ENCODE measurements around the gene TNFSF15. TPM values are rescaled to one million over a fixed set of nuclear protein-coding genes. Genes with fewer than 3 reads are reported as not detected.

TNFSF15 gene
- total RNA-seq, 2 donors from 2014 or later = 1.7 to 9.0 TPM

DNA sequence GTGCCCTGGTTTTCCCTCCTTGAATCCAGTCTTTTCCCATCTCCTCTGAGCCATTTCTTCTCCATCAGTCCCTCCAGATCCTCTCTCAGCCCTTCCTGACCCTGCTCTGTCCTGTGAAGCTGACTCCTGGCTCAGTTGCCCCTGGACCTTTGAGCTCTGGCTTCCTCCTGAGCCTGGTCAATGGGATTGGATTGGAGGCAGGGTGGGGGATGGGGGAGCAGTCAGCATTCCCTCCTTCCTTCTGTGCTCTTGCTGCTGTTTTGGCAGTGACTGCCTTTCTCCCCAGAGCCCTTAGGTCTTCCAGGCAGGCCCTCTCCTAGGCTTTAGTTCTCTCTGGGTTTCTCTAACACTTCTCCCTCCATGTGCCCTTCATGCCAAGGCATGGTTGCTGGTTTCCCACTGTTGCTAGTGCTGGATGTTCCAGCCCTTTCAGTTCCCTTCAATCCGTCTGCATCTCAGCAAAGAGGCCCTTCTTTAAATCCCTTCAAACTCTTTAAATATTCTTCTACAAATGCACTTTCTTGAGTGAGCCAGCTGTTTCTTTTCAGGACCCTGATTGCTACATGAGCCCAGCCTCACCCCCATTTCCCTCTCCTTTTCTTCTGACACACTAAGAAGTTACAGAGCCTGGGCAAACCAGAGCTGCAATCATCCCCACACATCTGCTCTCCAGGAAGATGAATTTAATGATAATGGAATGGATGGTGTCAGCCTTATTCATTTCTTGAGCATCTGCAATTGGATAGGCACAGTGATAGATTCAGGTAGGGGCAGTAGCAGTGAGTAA is 2.2 kb downstream of the TNFSF15 start:
- H3K4me3 ChIP-seq = no peak overlapping the region
- no peak for DNase-seq (ENCODE audit: low spot score)
- 74% methylated on average over 1 of the region's 1 CpG for WGBS
- TF ChIP-seq POLR2AphosphoS5 (IDR thresholded peaks at IDR 0.05) (no peak), POLR2A (IDR thresholded peaks at IDR 0.05) (no peak)
- peak overlapping the region; percentile 63 to 65 for H3K27ac ChIP-seq
- H3K36me3 ChIP-seq = no peaks in the 10 kb centered on the region
- peaks cover 3% of the 10 kb centered on the region for H3K4me1 ChIP-seq (replicated peaks)
- H3K9me3 ChIP-seq = no peaks in the 10 kb centered on the region
- intact Hi-C loops (cut with DNase I) = no loop called here
- H3K27me3 ChIP-seq (replicated peaks; ENCODE audit: insufficient read depth) = no peaks in the 10 kb centered on the region

DNA sequence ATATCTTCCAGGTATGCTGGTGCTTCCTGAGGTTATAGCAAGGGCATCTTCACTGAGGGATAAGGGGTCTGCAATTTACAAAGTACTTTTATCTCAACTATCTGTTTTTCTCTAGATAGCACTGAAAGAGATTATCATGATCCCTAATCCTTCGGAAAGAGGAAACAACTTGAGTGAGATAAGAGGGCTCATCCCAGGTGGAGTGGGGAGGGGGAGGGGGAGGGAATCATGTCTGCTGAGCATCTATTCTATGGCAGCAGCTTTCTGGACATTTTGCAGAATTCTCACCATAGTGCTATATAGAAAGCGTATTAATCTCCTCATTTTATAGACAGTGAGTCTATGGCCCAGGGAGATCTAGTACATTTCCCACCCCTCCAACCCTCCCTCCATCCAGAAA is 5.9 kb downstream of the TNFSF15 start:
- no peaks in the 10 kb centered on the region for H3K27me3 ChIP-seq (replicated peaks; ENCODE audit: insufficient read depth)
- TF ChIP-seq POLR2A (IDR thresholded peaks at IDR 0.05) = no peak
- no peak for TF ChIP-seq POLR2AphosphoS5 (IDR thresholded peaks at IDR 0.05)
- no peak for TF ChIP-seq CTCF (IDR thresholded peaks at IDR 0.05)
- intact Hi-C loops (cut with DNase I) = no loop called here
- H3K4me1 ChIP-seq (replicated peaks) = peaks cover 2% of the 10 kb centered on the region
- H3K4me3 ChIP-seq = no peak overlapping the region
- DNase-seq (ENCODE audit: low spot score) = no peak
- 83% methylated on average over 2 of the region's 2 CpGs for whole genome bisulfite sequencing
- H3K27ac ChIP-seq = no peak overlapping the region
- H3K9me3 ChIP-seq = no peaks in the 10 kb centered on the region
- H3K36me3 ChIP-seq = no peaks in the 10 kb centered on the region

DNA sequence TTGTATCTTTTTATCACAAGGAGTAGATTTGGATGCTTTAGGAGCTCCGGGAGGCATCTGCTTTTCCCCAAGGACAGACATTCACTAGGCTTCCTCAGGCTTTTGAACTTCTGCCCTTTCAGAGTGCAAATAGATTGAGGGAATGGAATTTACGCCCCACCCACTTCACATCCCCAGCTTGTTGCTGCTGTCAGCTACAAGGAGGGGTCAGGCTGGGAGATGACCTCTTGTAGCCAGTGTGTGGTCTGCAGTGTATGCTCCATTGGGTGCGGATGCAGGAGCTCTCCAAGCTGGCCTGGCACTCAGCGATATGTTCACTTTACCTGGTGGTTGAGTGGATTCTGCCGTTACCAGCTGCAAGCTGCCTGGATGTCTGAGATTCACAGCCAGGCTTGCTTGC is 6.4 kb downstream of the TNFSF15 start:
- 65% methylated on average over 5 of the region's 5 CpGs for WGBS
- no peak for TF ChIP-seq CTCF (IDR thresholded peaks at IDR 0.05)
- TF ChIP-seq POLR2AphosphoS5 (IDR thresholded peaks at IDR 0.05) = no peak
- no peak for TF ChIP-seq POLR2A (IDR thresholded peaks at IDR 0.05)
- Histone ChIP-seq H3K36me3 (no peaks in the 10 kb centered on the region), H3K9me3 (no peaks in the 10 kb centered on the region), H3K27me3 (replicated peaks; ENCODE audit: insufficient read depth) (no peaks in the 10 kb centered on the region), H3K27ac (no peak overlapping the region), H3K4me1 (replicated peaks) (no peaks in the 10 kb centered on the region), H3K4me3 (no peak overlapping the region)
- intact Hi-C loops (cut with DNase I) = no loop called here
- DNase-seq (ENCODE audit: low spot score) = no peak

- Histone ChIP-seq H3K4me1 (replicated peaks) (no peaks in the 10 kb centered on the region), H3K27me3 (replicated peaks; ENCODE audit: insufficient read depth) (no peaks in the 10 kb centered on the region), H3K36me3 (no peaks in the 10 kb centered on the region), H3K4me3 (no peak overlapping the region), H3K9me3 (no peaks in the 10 kb centered on the region), H3K27ac (no peak overlapping the region)
- no peak for DNase-seq (ENCODE audit: low spot score)
- 22% methylated on average over 2 of the region's 2 CpGs for WGBS
- TF ChIP-seq POLR2AphosphoS5 (IDR thresholded peaks at IDR 0.05) = peak; percentile 34
- TF ChIP-seq POLR2A (IDR thresholded peaks at IDR 0.05) = no peak
- intact Hi-C loops (cut with DNase I) = no loop called here
These were observed 6.9 kb downstream of the TNFSF15 start for GRCh38 chr9:114798780-114799427.

DNA sequence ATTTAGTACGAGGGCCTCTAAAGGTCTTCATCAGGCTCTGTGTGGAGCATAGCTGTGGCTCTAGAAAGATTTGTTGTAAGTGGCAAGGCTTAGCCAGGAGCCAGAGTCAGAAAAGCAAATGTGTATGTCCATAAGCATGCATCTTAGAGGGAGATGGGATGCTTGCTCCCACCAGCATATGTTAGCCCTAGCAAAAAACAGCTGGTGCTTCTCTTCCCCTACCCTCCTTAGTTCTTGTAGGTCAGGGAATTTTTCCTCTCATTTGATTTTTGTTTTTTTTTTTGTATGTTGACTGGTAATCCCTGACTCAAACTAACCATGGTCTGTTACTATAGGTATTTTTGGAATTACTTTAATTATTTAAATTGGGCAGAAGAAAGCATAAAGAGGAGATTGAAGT is 7.7 kb downstream of the TNFSF15 start:
- no peak overlapping the region for H3K27ac ChIP-seq

More for the DNA sequence above, 7.7 kb downstream of the TNFSF15 start:
- no peak overlapping the region for H3K4me3 ChIP-seq
- H3K36me3 ChIP-seq = no peaks in the 10 kb centered on the region
- 57% methylated on average over 1 of the region's 1 CpG for WGBS
- no peaks in the 10 kb centered on the region for H3K27me3 ChIP-seq (replicated peaks; ENCODE audit: insufficient read depth)
- DNase-seq (ENCODE audit: low spot score) = no peak
- no peaks in the 10 kb centered on the region for H3K9me3 ChIP-seq
- intact Hi-C loops (cut with DNase I) = no loop called here
- no peak for TF ChIP-seq CTCF (IDR thresholded peaks at IDR 0.05)
- TF ChIP-seq POLR2A (IDR thresholded peaks at IDR 0.05) = no peak
- TF ChIP-seq POLR2AphosphoS5 (IDR thresholded peaks at IDR 0.05) = no peak
- no peaks in the 10 kb centered on the region for H3K4me1 ChIP-seq (replicated peaks)
